T-helper 22 cell (primary cell): Measurements from ENCODE around the gene SLC48A1.
A peak's percentile ranks its signal among the peaks of the same experiment; 100 is the strongest.

Experiments
- DNase-seq: peaks from one replicate; pipeline ENCODE4 v3.0.0-alpha.2; 2020; ENCODE audit warnings: low read depth

SLC48A1 gene

DNA sequence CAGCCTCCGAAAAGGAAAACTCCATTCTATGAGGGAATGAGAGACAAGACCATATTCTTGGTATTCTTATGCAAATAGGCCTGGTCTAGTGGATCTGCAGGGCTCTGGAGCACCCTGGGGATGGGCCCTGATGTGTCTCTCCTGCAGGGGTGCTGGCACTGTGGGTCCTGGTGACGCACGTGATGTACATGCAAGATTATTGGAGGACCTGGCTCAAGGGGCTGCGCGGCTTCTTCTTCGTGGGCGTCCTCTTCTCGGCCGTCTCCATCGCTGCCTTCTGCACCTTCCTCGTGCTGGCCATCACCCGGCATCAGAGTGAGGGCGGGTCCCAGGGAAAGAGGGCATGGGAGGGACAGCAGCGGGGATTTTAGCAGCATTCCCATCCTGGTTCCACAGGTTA lies 5.8 kb downstream of the SLC48A1 start:
- no peak for DNase-seq

DNA sequence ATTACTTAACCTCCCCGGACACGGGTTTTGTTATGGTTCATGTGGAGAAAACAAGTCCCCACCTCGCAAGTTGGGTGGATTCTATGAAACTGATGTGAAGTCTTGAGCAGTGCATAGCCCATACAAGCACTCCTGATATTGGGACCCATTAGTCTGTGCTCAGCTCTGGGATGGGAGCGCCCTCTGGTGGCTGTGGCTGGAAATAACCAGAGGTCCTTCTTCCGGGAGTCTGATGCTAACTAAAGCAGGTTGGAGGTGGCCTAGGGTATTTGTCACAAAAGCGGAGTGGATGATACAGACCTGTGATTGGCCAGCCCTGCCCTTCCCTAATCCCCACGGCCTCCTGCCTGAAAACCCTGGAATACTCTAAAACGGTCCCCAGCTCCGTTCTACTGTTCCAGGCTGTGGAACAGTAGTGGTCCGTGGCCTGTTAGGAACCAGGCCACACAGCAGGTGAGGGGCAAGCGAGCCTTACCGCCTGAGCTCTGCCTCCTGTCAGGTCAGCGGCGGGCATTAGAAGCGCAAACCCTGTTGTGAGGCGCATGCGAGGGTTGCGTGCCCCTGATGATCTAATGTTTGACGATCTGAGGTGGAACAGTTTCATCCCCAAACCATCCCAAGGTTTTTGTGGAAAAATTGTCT lies 6.4 kb downstream of the SLC48A1 start:
- DNase-seq, result peak; percentile 66

DNA sequence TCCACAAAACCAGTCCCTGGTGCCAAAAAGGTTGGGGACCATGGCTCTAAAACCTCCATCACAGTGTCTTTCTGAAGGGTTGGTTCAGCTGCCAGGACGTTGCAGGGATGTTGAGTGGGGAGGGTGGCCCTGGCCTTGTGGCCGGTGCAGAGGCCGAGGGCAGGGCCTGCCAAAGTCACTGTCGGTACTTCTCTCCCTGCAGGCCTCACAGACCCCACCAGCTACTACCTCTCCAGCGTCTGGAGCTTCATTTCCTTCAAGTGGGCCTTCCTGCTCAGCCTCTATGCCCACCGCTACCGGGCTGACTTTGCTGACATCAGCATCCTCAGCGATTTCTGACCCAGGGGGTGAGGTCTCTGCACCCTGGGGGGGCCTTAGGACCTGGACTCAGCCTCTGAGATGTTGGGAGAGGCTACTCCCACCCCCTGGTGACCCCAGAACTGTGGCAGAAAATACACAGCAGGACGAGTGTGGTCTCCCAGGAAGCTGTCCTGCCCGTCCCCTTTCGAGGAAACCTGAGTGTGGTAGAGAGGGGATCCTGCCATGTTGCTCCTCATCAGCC lies 7.0 kb downstream of the SLC48A1 start:
- DNase-seq, result no peak

DNA sequence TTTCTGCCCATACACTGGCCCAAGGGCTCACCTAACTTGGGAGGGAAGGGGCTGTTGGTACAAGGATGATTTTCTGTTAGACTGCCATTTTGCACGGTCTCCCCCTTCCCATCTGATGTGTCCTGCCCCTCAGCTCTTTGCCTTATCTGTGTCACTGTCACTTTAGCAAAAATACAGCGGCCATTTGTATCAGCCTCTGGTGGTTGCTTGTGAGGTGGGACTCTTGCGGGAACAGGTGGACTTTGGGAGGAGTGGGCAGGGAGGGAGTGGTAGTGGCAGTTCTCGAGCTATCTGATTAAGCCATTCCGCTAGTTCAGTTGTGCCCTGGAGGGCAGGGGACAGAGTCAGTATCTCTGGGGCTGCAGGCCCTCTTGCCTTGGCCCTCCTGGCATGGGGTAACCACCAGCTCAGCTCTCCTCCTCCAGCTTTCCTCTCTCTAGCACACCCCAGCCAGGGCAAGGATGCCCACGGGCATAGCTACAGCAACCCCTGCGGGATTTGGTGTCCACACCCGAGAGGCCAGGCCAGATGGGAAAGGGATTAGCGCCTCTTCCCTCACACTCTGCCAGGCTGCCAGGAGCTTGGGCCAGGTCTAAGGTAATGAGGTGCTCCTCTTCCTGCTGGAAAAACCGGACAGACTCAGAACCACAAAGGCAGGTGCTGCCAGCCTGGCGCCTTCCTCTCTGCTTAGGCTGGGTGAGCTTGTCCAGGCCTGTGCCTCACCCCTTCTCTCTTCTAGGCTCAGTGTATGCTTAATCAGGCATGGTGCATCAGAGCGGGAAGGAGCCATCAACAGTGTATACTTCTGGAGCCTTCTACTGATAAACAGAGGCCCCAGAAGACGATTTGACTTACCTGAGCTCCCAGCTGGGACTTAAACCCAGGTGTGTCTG lies 8.7 kb downstream of the SLC48A1 start:
- no peak for DNase-seq

DNA sequence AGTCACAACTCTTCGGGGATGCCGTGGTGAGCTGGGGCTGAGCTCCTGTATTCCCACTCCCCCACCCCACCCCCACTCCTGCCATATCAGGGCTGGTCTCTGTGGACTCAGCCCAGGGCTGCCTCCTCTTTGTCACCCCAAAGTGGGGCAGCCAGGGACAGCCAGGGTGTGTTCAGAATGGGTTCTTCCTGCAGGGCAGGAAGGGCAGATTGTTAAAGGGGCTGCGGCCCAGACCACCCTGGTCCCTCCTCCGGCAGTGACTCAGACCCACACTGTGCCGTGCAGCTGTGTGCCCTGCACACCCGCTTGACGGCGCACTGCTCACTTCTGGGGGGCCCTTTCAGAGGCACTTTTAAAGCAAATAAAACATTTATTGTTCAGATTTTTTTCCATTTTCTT lies 9.3 kb downstream of the SLC48A1 start:
- no peak for DNase-seq

DNA sequence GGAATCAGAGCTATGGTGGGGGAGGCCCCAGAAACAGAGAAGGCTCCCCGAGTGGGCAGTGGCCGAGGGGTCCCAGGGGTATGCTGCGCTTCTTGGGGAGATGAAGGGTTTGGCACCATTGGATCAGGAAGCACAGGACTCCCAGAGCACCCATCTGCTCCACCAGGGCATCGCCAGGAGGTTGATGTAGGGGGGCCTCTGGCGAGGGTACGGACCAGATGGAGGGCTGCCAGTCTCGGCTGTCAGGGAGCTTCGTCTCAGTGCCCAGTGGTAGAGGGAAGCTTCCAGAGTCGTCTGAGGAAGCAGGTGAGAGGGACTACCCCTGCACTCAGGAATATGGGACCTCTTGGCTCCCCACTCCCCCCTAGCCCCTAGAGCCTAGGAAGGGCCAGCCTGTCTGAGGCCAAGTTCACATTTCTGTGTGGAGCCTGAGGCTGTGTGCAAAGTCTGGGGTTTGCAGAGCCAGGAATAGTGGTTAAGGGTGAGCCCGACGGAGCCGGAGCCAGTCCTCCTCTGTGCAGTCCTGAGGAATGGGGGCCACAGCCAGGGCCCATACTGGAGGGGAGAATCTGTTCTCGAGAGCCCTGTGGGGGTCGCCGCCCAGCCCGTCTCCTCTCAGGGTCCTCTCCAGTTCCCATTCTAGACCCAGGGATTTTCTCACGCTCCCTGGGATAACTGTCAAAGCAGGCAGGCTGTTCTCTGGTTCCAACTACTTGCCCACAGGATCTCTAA lies 10.2 kb downstream of the SLC48A1 start:
- DNase-seq, result no peak

DNA sequence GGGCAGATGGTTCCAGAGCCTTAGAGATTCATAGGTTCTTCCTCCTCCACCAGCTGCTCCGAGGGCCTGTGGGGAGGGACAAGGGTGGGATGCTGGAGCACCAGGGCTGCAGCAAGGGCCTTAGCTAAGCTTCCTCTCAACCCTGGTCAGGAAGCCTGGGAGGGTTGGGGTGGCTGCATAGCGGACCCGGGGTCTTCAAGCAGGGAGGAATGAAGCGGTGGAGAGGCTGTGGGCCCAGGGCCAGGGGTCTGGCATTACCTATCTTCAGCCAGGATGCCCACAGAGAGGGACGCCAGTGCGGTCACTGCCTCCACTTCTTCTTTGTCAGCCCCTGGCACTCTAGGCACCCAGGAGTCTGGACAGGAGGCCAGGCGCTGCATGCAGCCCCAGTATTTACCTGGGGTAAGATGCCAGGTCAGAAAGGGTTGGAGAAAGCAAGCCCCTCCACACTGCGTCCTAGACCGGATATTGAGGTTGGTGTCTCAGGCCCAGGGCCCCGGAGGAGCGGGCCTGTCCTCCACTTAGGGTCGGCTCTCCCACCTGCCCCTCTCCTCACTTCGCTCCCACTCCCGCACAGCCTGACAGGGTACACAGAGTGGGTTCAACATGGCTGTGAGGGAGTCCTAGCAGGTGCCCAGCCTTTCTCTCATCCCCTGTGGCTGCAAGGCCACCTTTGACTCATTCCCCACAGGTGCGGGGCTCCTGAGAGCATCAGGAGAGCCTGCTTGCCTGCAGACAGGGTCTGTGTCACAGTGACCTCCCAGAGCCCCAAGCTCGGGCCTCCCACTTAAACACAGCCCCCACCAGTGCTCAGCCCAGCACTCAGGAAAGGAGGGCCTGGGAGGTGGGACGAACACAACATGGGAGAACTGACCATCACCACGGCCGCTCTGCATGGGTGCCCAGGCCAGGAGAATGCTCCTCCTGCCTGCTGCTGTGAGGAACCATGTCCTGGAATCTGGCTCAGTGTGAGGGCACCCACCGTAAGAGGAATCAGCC lies 11.1 kb downstream of the SLC48A1 start:
- DNase-seq, result no peak

DNA sequence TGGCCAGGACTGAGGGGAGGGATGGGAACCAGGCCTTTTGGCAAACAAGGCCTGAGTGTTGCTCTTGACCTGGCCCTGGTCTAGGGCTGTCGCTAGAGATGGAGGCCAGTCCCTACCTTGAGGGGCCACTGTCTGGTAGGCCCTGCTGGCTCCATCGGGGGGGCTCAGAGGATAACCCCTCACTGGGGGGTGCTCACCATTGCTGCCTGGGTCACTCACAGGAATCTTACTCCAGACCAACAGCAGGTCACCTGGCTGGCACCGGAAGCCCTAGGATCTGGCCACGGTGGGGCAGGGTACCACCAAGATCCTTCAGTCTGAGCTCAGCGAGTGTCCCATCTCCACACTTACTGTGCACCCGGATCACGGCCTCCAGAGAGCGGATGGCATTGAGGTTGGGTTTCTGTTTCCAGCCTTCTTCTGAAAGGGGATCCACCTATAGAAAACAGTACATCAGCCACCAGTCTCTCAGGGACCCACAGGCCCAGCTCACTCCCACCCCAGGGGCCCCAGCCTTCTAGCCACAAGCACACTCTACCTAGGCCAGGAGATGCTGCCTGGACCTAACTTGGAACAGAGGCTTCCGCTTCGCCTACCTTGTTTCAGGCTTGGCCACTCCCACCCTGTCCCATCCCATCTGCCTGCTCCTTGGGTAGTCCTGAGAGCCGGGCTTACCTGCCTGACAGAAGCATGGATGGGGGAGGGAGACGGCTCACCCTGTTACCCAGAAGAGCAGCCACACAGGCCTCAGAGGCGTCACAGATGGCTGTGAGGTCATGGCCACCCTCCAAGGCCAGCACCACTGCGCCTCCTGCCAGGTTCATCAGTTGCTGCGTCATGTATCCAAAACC lies 12.2 kb downstream of the SLC48A1 start:
- no peak for DNase-seq

DNA sequence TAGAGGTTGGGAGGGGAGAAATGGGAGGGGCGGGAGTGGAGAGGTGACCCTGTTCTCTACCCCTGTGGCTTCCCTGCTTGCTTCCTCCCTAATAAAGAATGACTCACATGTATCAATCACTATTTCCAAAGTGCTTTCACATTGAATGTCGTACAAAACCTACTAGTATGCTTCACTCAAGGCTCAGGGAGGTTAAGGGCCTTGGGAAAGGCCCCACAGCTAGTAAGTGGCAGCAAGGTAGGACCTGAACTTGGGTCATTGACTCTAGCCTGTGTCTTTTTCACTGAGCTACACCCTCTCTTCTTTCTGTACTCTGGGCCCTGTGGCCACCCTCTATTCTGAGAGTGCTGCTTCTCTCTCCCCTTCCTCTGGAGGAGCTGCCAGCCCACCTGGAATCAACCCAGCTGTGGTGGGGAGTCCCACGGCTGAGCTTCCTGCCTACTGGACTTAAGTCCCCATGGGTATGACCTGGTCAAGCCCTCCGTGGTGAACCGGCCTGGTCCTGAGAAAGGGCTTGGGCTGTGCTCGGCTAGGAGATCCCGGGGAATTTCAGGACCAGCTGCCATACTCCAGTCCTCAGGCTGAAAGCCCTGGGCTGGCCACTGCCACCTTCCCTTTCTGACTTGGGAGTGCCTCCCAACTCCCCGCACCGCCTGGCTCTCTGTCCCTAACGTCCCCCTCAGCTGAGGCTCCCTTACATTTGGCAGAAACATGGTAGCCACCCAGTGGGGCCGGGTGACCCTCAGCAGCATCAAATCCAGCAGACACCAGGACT lies 13.0 kb downstream of the SLC48A1 start:
- no peak for DNase-seq

DNA sequence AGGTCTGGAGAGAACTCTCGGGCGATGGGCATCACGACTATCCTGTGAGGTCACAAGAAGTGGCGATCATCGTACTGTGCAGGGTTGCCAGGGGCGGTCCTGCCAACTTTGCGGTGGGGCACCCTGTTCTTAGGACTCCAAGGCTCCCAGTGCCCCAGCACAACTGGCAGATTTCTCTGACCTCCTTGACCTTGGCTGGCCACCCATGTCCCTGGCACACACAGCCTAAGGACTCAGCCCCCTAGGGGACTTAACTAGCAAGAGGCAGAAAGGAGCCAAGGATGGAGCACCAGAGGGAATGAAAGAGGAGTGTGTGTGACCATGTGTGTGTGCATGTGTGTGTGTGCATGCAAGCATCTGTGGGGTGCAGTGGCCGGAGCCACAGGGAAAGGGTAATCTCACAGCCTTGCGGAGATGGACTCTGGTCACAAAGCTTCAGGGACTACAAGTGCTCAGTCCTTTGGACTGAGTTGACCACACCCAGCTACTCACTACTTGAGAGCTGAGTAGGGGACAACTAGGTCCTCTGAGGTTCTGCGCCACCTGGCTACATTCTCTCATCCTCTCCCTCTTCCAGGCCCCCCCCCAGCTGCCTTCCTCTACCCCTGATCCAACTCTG lies 13.7 kb downstream of the SLC48A1 start:
- no peak for DNase-seq

DNA sequence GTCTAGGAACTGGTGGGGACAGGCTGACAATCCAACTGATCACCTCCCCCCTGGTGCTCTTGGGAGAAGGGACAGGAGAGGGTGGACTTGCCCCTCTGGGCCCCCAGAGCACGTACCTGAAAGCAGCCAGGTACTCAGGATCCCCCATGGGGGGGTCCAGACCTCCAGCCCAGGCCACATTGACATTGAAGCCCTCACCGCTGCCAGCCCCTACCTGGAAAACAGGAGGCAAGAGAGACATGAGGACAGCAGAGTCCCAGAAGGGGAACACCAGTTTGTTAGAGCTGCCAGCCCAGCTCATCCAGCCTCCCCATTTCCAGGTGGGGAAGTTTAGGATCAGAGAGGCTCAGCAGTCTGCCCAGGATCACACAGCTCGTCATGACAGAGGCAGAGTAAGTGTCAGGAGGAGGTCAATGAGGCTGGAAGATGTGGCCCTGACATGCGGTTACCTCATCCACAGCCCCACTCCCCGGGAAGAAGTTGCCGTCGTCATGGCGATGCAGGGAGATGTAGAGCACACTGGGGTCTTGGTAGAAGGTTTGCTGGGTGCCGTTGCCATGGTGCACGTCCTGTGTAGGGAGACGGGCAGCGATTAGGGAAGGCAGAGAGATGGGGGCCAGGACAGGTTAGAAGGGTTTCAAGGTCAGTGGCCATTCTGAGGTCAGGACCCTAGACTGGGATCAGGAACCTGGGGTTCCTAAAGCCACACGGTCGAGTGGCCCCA lies 14.7 kb downstream of the SLC48A1 start:
- DNase-seq, result no peak

DNA sequence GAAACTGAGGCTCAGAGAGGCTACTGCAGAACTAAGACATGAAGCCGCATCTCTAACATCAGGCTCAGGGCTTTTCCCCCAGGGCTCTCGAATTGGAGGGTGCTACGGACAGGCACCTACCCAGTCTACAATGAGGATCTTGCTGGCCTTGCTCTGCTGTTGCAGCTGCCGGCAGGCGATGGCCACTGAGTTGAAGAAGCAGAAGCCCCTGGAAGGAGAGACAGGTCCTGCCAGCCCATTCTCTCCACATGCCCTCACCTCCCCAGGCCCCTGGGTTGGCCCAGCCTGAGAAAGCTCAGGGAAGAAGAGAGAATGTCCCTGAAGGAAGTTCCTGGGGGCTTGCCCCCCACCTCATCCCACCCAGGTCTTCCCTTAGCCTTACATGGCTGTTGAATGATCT lies 16.1 kb downstream of the SLC48A1 start:
- no peak for DNase-seq

DNA sequence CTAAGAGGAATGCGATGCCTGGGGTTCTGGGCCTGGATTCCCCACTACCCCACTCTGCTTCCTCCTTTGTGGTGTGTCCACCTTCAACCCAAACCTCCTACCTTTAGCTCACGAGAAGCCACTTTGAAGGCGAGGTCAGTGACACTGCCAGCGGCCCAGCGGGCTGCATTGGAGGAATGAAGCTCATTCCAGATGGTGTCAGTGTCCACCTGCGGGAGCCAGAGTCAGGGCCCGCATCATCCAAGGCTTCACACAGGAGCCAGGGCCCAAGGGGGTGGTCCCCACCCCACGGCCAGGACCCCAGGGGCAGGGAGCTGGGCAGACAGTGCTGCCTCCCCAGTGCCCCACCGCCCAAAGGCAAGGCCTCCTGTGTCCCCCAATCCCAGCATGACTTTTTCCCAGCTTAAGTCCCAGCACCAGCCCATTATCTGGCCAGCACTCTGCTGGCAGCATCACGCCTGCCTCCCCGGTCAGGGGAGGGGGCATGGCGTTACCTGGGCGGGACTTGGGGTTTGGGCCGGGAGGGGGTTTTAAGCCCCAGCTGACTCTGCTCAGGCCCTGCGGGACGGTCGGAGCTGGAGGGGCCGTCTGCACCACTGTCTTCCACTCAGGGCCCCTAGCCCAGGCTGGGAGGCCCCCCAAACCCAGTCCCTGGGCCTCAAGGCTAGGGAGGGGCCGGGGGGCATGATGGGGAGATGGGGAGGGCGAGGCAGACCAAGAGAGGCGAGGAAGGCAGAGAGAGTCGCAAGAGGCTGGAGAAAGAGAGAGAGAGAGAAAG lies 16.9 kb downstream of the SLC48A1 start:
- no peak for DNase-seq

DNA sequence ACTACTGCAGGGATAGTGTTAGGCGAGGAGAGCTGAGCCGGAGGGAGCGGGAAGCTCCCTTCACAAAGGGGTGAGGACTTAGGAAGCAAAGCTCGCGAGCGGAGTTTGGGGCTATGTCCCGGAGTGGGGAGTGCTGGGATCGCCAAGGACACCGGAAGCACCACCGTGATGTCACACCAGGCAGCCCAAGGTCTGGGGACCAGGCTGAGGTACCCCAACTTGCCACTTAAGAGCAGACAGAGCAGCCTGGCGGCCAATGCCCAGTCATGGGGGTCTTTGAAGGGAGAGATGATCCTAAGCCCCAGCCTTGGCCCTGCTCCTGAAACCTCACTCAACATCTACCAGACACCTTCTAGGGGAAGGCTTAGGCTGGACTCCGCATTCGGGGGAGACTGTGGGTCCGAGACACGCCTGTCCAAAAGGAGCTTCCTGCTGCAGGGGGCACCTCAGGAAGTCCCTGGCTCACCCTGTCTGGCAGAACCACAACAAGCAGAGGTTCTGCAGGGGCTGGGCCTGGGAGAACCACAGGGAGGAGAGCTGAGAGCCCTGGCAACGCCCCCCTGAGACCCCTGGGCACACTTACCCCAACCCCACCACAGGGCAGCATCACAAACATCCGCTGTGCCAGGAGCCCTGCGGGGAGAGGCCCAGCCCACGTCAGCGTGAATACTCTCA lies 17.8 kb downstream of the SLC48A1 start:
- DNase-seq, result no peak

DNA sequence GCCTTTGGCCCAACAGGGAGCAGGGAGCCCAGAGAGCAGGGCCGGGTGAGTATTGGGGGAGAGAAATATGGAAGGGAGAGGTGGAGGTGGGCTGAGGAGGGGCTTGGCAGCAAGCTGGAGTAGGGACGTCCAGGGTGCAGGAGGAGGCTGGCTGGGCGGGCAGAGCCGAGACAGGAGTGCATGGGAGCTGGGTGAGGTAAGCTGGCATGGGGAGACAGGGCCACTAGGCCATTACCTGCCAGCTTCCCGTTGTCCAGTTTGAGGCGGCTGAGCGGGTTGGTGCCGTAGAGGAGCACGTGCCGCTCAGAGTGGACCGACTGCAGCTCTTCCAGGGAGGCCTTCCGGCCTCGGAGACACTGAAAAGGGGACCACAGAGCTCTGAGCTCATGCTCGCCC lies 18.3 kb downstream of the SLC48A1 start:
- no peak for DNase-seq

DNA sequence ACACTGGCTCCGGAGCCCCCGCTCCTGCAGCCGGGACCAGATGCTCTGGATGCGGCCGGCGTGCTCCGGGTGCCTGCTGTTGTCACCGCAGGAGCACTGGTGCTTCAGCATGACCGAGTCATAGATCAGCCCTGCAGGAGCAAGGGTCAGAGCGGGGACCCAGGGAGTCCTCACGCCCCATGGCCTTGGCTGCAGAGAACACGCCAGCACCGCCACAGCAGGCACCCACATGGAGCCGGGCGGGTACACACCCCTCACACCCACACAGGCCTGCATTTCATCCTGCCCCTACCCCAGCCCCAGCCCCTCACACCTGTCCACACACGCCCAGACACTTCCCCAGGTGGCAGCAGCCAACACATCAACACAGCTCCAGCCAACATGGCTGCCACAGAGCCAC lies 18.8 kb downstream of the SLC48A1 start:
- DNase-seq, result no peak

DNA sequence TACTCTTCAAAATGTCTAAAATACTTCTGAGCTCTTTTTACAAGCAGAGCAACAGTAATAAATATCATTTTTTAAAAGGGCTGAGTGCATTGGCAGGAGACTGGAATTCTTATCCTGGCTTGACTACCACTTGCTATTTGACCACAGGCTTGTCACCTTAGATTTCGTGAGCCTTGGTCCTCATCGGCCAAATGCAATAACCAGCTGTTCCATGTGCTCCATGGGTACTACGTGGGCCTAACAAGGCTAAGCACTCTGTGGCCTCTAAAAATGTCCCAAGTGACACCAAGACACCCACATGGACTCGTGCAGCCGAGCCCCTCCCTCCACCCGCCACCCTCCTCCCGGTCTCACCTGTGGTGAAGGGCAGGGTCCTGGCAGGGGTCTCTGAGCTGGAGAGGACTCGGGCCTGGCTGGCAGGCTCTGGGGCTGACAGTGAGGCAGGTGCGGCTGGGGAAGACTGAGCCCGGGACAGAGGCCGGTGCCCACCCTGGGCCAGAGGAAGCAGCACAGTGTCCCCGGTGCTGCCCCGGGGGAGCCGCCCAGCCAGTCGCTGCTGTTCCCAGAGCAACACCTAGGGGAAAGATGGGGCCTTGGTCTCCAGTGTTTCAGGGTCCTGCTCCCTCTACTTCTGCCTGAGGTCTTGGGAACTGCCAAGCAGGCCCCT lies 20.1 kb downstream of the SLC48A1 start:
- DNase-seq, result no peak
